GM23338 (cell line): Measurements from ENCODE around the gene RPS13.
A peak's percentile ranks its signal among the peaks of the same experiment; 100 is the strongest.
"Not testable (repeated sequence)": the region's sequence is repeated elsewhere in the genome, so short reads cannot be mapped to it uniquely, and the experiment has no call there.

Experiments used
- CREB1 ChIP-seq: fragments of 250-450 bp; sonication (Bioruptor Pico); IDR thresholded peaks from 2 replicates; pipeline ENCODE4 v1.5.0; 2020; ENCODE audit warnings: low read depth, mild to moderate bottlenecking, moderate library complexity
- EZH2 ChIP-seq: fragments of 200-600 bp; sonication (generic); IDR thresholded peaks from one replicate; pipeline ENCODE4 v1.8.0; 2017; ENCODE audit warnings: antibody characterized with exemption, mild to moderate bottlenecking, low read depth; ENCODE audit not compliant: unreplicated experiment
- EZH2phosphoT487 ChIP-seq: fragments of 200-600 bp; sonication (generic); IDR thresholded peaks from one replicate; pipeline ENCODE4 v1.8.1; 2018; ENCODE audit warnings: antibody characterized with exemption; ENCODE audit not compliant: unreplicated experiment
- NANOG ChIP-seq: IDR thresholded peaks from 2 replicates; pipeline ENCODE4 v1.6.1; 2016; ENCODE audit warnings: antibody characterized with exemption, borderline replicate concordance
- POLR2AphosphoS5 ChIP-seq: IDR thresholded peaks from 2 replicates; pipeline ENCODE4 v1.6.1; 2016; ENCODE audit warnings: antibody characterized with exemption, low read depth
- REST ChIP-seq: IDR thresholded peaks from one replicate; pipeline ENCODE4 v1.6.1; 2018; ENCODE audit warnings: antibody characterized with exemption; ENCODE audit not compliant: unreplicated experiment
- STAT1 ChIP-seq: IDR thresholded peaks from one replicate; pipeline ENCODE4 v1.6.1; 2016; ENCODE audit warnings: antibody characterized with exemption; ENCODE audit not compliant: unreplicated experiment
- ZNF114 ChIP-seq: fragments of 250-450 bp; sonication (Bioruptor Pico); IDR thresholded peaks from 2 replicates; pipeline ENCODE4 v1.5.0; 2020; ENCODE audit warnings: mild to moderate bottlenecking, moderate library complexity
- TF ChIP-seq, protein P1 (sequence below), 2 experiments: fragments of 200-600 bp in 1 of 2; sonication (generic) in 1 of 2; conservative IDR thresholded peaks; 2 replicates each; pipeline versions ENCODE4 v1.5.1 to v1.6.1; 2016 to 2017; ENCODE audit warnings: antibody characterized with exemption in 2 of 2, low read depth in 2 of 2, mild to moderate bottlenecking in 2 of 2, moderate library complexity in 1 of 2

DNA sequence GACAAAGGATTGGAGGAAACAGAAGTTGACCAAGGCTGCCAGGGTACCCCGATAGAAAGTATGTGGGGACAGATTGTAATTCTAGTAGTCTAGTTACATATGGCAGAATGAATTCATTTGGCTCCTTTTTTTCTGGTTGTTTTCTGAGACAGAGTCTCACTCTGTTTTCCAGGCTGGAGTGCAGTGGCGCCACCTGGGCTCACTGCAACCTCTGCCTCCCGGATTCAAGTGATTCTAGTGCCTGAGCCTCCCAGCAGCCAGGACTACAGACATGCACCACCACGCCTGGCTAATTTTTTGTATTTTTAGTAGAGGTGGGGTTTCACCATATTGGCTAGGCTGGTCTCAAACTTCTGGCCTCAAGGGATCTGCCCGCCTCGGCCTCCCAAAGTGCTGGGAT lies 30.3 kb upstream of the RPS13 start:
- TF ChIP-seq, protein P1, sequence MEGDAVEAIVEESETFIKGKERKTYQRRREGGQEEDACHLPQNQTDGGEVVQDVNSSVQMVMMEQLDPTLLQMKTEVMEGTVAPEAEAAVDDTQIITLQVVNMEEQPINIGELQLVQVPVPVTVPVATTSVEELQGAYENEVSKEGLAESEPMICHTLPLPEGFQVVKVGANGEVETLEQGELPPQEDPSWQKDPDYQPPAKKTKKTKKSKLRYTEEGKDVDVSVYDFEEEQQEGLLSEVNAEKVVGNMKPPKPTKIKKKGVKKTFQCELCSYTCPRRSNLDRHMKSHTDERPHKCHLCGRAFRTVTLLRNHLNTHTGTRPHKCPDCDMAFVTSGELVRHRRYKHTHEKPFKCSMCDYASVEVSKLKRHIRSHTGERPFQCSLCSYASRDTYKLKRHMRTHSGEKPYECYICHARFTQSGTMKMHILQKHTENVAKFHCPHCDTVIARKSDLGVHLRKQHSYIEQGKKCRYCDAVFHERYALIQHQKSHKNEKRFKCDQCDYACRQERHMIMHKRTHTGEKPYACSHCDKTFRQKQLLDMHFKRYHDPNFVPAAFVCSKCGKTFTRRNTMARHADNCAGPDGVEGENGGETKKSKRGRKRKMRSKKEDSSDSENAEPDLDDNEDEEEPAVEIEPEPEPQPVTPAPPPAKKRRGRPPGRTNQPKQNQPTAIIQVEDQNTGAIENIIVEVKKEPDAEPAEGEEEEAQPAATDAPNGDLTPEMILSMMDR (conservative IDR thresholded peaks at IDR 0.05; ENCODE audit: low read depth in 2 of 2), result peak; percentile 55 to 56
- not testable (repeated sequence) for TF ChIP-seq CREB1 (CRISPR knock-in tag); EZH2phosphoT487; STAT1; ZNF114 (CRISPR knock-in tag); REST; POLR2AphosphoS5; EZH2; NANOG
